ENCODE data around the gene DYRK4. TPM values are rescaled to one million over a fixed set of nuclear protein-coding genes. Genes with fewer than 3 reads are reported as not detected.

Gene DYRK4
- total RNA-seq, 3 donors from 2014 or later: 27.0 to 31.3 (median 28.7) TPM

- no peak for ATAC-seq
- peaks cover 22% of the 10 kb centered on the region for H3K4me1 ChIP-seq (ENCODE audit: low read depth)
- intact Hi-C loops (cut with DNase I, micrococcal nuclease): no loop called here
Observed at GRCh38 chr12:4540170-4540569, 21.8 kb upstream of the DYRK4 start.

GRCh38 chr12:4540638-4541037, 21.4 kb upstream of the DYRK4 start:
- no peak for ATAC-seq
- intact Hi-C loops (cut with DNase I, micrococcal nuclease): no loop called here
- no peaks in the 10 kb centered on the region for H3K36me3 ChIP-seq (ENCODE audit: low read depth)
- TF ChIP-seq CTCF (IDR thresholded peaks at IDR 0.05): no peak
- peaks cover 22% of the 10 kb centered on the region for H3K4me1 ChIP-seq (ENCODE audit: low read depth)
- no peaks in the 10 kb centered on the region for H3K9me3 ChIP-seq
- H3K4me3 ChIP-seq: no peak overlapping the region
- no peak for DNase-seq

More at GRCh38 chr12:4540170-4540569, 21.8 kb upstream of the DYRK4 start:
- Histone ChIP-seq H3K9me3 (no peaks in the 10 kb centered on the region), H3K36me3 (ENCODE audit: low read depth) (no peaks in the 10 kb centered on the region), H3K4me3 (no peak overlapping the region)
- DNase-seq: no peak
- no peak for TF ChIP-seq CTCF (IDR thresholded peaks at IDR 0.05)

- intact Hi-C loops (cut with DNase I, micrococcal nuclease): no loop called here
- ATAC-seq: no peak
- Histone ChIP-seq H3K36me3 (ENCODE audit: low read depth) (no peaks in the 10 kb centered on the region), H3K4me3 (no peak overlapping the region), H3K9me3 (no peaks in the 10 kb centered on the region), H3K4me1 (ENCODE audit: low read depth) (no peaks in the 10 kb centered on the region)
- no peak for TF ChIP-seq CTCF (IDR thresholded peaks at IDR 0.05)
- DNase-seq: no peak
Observed at GRCh38 chr12:4545195-4545594, 16.8 kb upstream of the DYRK4 start.

- Histone ChIP-seq H3K36me3 (ENCODE audit: low read depth) (no peaks in the 10 kb centered on the region), H3K9me3 (no peaks in the 10 kb centered on the region), H3K4me1 (ENCODE audit: low read depth) (no peaks in the 10 kb centered on the region), H3K4me3 (no peak overlapping the region)
- no peak for ATAC-seq
- no peak for DNase-seq
- intact Hi-C loops (cut with DNase I, micrococcal nuclease): no loop called here
- no peak for TF ChIP-seq CTCF (IDR thresholded peaks at IDR 0.05)
Observed at GRCh38 chr12:4552191-4552590, 9.8 kb upstream of the DYRK4 start.

- Histone ChIP-seq H3K4me1 (ENCODE audit: low read depth) (no peaks in the 10 kb centered on the region), H3K4me3 (no peak overlapping the region), H3K9me3 (no peaks in the 10 kb centered on the region), H3K36me3 (ENCODE audit: low read depth) (no peaks in the 10 kb centered on the region)
- DNase-seq (no peak), ATAC-seq (no peak)
- intact Hi-C loops (cut with DNase I, micrococcal nuclease): no loop called here
- TF ChIP-seq CTCF (IDR thresholded peaks at IDR 0.05): no peak
Observed at GRCh38 chr12:4553943-4554342, 8.1 kb upstream of the DYRK4 start.

- intact Hi-C loops (cut with DNase I, micrococcal nuclease): no loop called here
- no peak for ATAC-seq
Observed at GRCh38 chr12:4555804-4556203, 6.2 kb upstream of the DYRK4 start.

More at GRCh38 chr12:4555804-4556203, 6.2 kb upstream of the DYRK4 start:
- TF ChIP-seq CTCF (IDR thresholded peaks at IDR 0.05): no peak
- H3K4me3 ChIP-seq: no peak overlapping the region
- no peaks in the 10 kb centered on the region for H3K9me3 ChIP-seq
- H3K36me3 ChIP-seq (ENCODE audit: low read depth): no peaks in the 10 kb centered on the region
- H3K4me1 ChIP-seq (ENCODE audit: low read depth): no peaks in the 10 kb centered on the region
- DNase-seq: no peak

Data from mucosa of descending colon (tissue), 3 donors.